SK-N-SH (cell line): Measurements from ENCODE around the gene POP4. TPM values are rescaled to one million over a fixed set of nuclear protein-coding genes. Genes with fewer than 3 reads are reported as not detected.

ENCODE experiments used
- CTCF ChIA-PET: fragments of 300-600, 350-600 bp; formaldehyde crosslinking; extraction: SDS; loops from one replicate; lab custom pipeline; 2021; lab: Yijun Ruan, JAX
- POLR2A ChIA-PET: fragments of 350-600 bp; sonication (Branson Sonifier 250); formaldehyde crosslinking; extraction: SDS; loops from one replicate; lab custom pipeline; 2020; ENCODE audit warnings: antibody characterized with exemption, inconsistent platforms; lab: Yijun Ruan, JAX
- DNase-seq: peaks from one replicate; pipeline ENCODE4 v3.0.0; 2012
- H2AFZ ChIP-seq: fragments of 200-600 bp; sonication (generic); 2 replicates; pipeline ENCODE4 v1.8.1; 2016; ENCODE audit warnings: antibody characterized with exemption, mild to moderate bottlenecking, low read depth
- H3F3A ChIP-seq: fragments of 200-600 bp; sonication (generic); replicated peaks from 2 replicates; pipeline ENCODE3; 2016; ENCODE audit warnings: antibody characterized with exemption, mild to moderate bottlenecking; ENCODE audit not compliant: insufficient read depth
- H3K27ac ChIP-seq, 2 experiments: fragments of 200-500 bp in 1 of 2; fragments of 200-600 bp in 1 of 2; sonication (Bioruptor generic) in 1 of 2; sonication (generic), shearing (Covaris generic) in 1 of 2; 2 replicates each; pipeline versions ENCODE4 v1.5.1 to v1.6.1; 2014 to 2016; ENCODE audit warnings: low read depth in 2 of 2, inconsistent platforms in 1 of 2, low read length in 1 of 2, mild to moderate bottlenecking in 1 of 2, mixed read lengths in 1 of 2
- H3K27me3 ChIP-seq: fragments of 200-600 bp; sonication (generic), shearing (Covaris generic); 2 replicates; pipeline ENCODE4 v1.6.1; 2016; ENCODE audit warnings: mixed run types; ENCODE audit not compliant: insufficient read depth
- H3K36me3 ChIP-seq, 2 experiments: fragments of 200-500 bp in 1 of 2; fragments of 200-600 bp in 1 of 2; sonication (Bioruptor generic) in 1 of 2; sonication (generic) in 1 of 2; replicated peaks in 1 of 2; 2 replicates each; pipeline versions ENCODE3 to v1.5.1; 2014 to 2016; ENCODE audit warnings: low read length in 1 of 2, mild to moderate bottlenecking in 1 of 2; ENCODE audit not compliant: insufficient read depth in 2 of 2, control insufficient read depth in 1 of 2
- H3K4me1 ChIP-seq, 2 experiments: fragments of 200-500 bp in 1 of 2; fragments of 200-600 bp in 1 of 2; sonication (Bioruptor generic) in 1 of 2; sonication (generic), shearing (Covaris generic) in 1 of 2; 2 replicates each; pipeline versions ENCODE4 v1.5.1 to v1.6.1; 2014 to 2016; ENCODE audit warnings: low read depth in 1 of 2, low read length in 1 of 2, mixed run types in 1 of 2; ENCODE audit not compliant: insufficient read depth in 2 of 2, control insufficient read depth in 1 of 2
- H3K4me2 ChIP-seq: fragments of 200-600 bp; sonication (generic), shearing (Covaris generic); 2 replicates; pipeline ENCODE4 v1.6.1; 2017; ENCODE audit warnings: mixed run types
- H3K4me3 ChIP-seq, 2 experiments: fragments of 200-500 bp in 1 of 2; fragments of 200-600 bp in 1 of 2; sonication (Bioruptor generic) in 1 of 2; sonication (generic), shearing (Covaris generic) in 1 of 2; 2 replicates each; pipeline versions ENCODE4 v1.5.1 to v1.8.1; 2014 to 2016; ENCODE audit warnings: low read depth in 2 of 2, inconsistent platforms in 1 of 2, low read length in 1 of 2, mild to moderate bottlenecking in 1 of 2, mixed read lengths in 1 of 2, moderate library complexity in 1 of 2
- H3K79me2 ChIP-seq: fragments of 200-600 bp; sonication (generic); 2 replicates; pipeline ENCODE4 v1.8.1; 2017; ENCODE audit warnings: mild to moderate bottlenecking; ENCODE audit not compliant: insufficient read depth
- H3K9ac ChIP-seq: fragments of 200-600 bp; sonication (generic); 2 replicates; pipeline ENCODE4 v1.6.1; 2017; ENCODE audit warnings: mixed run types
- H3K9me2 ChIP-seq: fragments of 200-600 bp; sonication (generic); 2 replicates; pipeline ENCODE4 v1.6.1; 2017; ENCODE audit warnings: mixed run types
- H3K9me3 ChIP-seq: fragments of 200-600 bp; sonication (generic); 2 replicates; pipeline ENCODE4 v1.6.1; 2017; ENCODE audit warnings: mixed run types, mild to moderate bottlenecking, moderate library complexity
- H4K20me1 ChIP-seq: fragments of 200-600 bp; sonication (generic); 2 replicates; pipeline ENCODE4 v1.6.1; 2017; ENCODE audit warnings: mild to moderate bottlenecking, mixed run types; ENCODE audit not compliant: insufficient read depth
- CHD2 ChIP-seq: fragments of 150-350 bp; IDR thresholded peaks from 2 replicates; pipeline ENCODE4 v1.6.1; 2018; ENCODE audit warnings: low read length; ENCODE audit not compliant: partially characterized antibody
- ELF1 ChIP-seq: IDR thresholded peaks from 2 replicates; pipeline ENCODE4 v1.4.0; 2012
- EP300 ChIP-seq, 2 experiments: IDR thresholded peaks; 2 replicates each; pipeline versions ENCODE4 v1.4.0 to v1.6.1; 2012; ENCODE audit warnings: borderline replicate concordance in 1 of 2, low read depth in 1 of 2, low read length in 1 of 2
- GABPA ChIP-seq: IDR thresholded peaks from 2 replicates; pipeline ENCODE4 v1.4.0; 2012; ENCODE audit warnings: low read depth, mild to moderate bottlenecking
- NFIC ChIP-seq: IDR thresholded peaks from 2 replicates; pipeline ENCODE4 v1.4.0; 2012; ENCODE audit warnings: borderline replicate concordance
- RAD21 ChIP-seq: IDR thresholded peaks from 2 replicates; pipeline ENCODE4 v1.6.1; 2012; ENCODE audit warnings: mild to moderate bottlenecking, low read length
- RFX5 ChIP-seq: IDR thresholded peaks from 2 replicates; pipeline ENCODE4 v1.6.1; 2012; ENCODE audit warnings: mild to moderate bottlenecking, improper control_type of control experiment, low read length
- TAF1 ChIP-seq: IDR thresholded peaks from 2 replicates; pipeline ENCODE4 v1.6.1; 2012; ENCODE audit warnings: low read depth, mild to moderate bottlenecking, low read length, moderate library complexity, borderline replicate concordance
- YY1 ChIP-seq: IDR thresholded peaks from 2 replicates; pipeline ENCODE4 v1.4.0; 2012; ENCODE audit warnings: low read depth, mild to moderate bottlenecking
- WGBS: methylation state at CpG from one replicate; pipeline ENCODE4 v1.1.6; 2017; ENCODE audit warnings: low lambda C conversion rate; 5-methylcytosine and 5-hydroxymethylcytosine counted together
- polyA plus RNA-seq, 3 experiments: library from polyadenylated mRNA; depleted of rRNA; stranded (reverse); fragments of >200 nt; gene quantifications; 2 replicates each; pipeline ENCODE4 v1.2.3, GENCODE V29; 2012
- TF ChIP-seq, protein P1 (sequence below): fragments of 150-350 bp; IDR thresholded peaks from 2 replicates; pipeline ENCODE4 v1.6.1; 2017; ENCODE audit warnings: antibody characterized with exemption, low read length, low read depth, borderline replicate concordance
- TF ChIP-seq, protein P2 (sequence below): IDR thresholded peaks from 2 replicates; pipeline ENCODE4; 2012
- TF ChIP-seq, protein P3 (sequence below): IDR thresholded peaks from 2 replicates; pipeline ENCODE4 v1.6.1; 2012; ENCODE audit warnings: mild to moderate bottlenecking, low read depth, low read length, moderate library complexity
- TF ChIP-seq, protein P4 (sequence below): fragments of 150-350 bp; IDR thresholded peaks from 2 replicates; pipeline ENCODE4 v1.6.1; 2016; ENCODE audit warnings: mild to moderate bottlenecking, low read depth, low read length

The POP4 gene
- polyA plus RNA-seq, 1 of the 3 experiments (the other 2 are of a cell fraction), result 75.4 TPM

DNA sequence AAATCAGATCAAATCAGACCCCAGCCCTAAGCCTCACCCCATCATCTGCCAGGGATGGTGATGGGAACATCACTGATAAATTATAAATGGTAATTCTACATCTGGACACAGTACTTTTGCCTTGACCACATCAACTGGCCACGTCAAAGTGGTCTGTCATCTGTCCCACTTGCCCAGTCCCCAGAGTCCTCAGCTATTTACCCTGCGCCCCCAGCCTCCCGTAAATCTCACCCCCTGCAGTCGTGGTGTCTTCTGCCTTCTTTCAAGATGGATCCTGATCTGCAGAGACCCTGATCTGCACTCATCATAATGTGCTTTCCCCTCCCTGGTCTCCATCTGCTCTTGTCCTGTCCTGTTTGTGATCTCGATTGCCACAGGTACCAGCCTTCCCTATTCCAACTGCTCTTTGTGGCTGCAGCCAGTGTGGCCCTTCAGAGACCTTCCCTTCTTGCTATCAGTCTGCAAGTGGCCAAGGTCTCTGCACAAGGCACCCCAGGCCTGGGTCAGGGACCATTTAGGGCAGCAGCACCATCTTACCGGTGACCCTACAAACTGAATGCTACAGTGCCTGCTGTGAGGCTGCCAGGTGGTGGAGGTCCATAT, 26.7 kb upstream of the POP4 start:
- TF ChIP-seq RFX5, result no peak
- TF ChIP-seq, protein P1, sequence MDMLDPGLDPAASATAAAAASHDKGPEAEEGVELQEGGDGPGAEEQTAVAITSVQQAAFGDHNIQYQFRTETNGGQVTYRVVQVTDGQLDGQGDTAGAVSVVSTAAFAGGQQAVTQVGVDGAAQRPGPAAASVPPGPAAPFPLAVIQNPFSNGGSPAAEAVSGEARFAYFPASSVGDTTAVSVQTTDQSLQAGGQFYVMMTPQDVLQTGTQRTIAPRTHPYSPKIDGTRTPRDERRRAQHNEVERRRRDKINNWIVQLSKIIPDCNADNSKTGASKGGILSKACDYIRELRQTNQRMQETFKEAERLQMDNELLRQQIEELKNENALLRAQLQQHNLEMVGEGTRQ, result no peak
- H3K4me1 ChIP-seq, result no peaks in the 10 kb centered on the region
- ChIA-PET POLR2A (no interaction called here), CTCF (no interaction called here)
- no peak for DNase-seq
- no peaks in the 10 kb centered on the region for H3K9me2 ChIP-seq
- no peak overlapping the region for H3K4me3 ChIP-seq
- no peak overlapping the region for H3K27ac ChIP-seq
- H3K4me2 ChIP-seq, result no peak overlapping the region
- H3K36me3 ChIP-seq, result no peaks in the 10 kb centered on the region
- H3F3A ChIP-seq, result no peaks in the 10 kb centered on the region
- 3% methylated on average over 5 of the region's 6 CpGs for WGBS
- peaks cover 39% of the 10 kb centered on the region for H3K27me3 ChIP-seq
- H3K79me2 ChIP-seq, result no peaks in the 10 kb centered on the region
- no peak overlapping the region for H3K9ac ChIP-seq
- H3K9me3 ChIP-seq, result no peaks in the 10 kb centered on the region
- H4K20me1 ChIP-seq, result no peaks in the 10 kb centered on the region
- H2AFZ ChIP-seq, result no peak overlapping the region

DNA sequence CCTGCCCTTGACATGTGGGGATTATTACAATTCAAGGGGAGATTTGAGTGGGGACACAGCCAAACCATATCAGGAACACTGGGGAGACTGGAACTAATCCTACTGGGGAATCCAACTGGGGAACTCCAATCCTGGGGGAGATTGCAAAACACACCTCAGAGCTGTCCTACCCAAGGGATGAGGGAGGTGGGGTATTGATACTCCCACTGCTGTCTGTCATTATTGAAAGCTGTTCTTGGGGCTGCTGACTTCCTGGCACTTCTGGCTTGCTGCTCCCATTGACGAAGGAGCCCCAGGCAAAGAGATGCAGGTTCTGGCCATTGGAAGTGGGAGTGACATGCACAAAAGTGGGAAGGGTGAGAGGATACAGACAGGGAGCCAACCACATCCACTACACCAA, 24.7 kb upstream of the POP4 start:
- ChIA-PET POLR2A (no interaction called here), CTCF (no interaction called here)
- TF ChIP-seq EP300 (IDR thresholded peaks at IDR 0.05; ENCODE audit: borderline replicate concordance in 1 of 2, low read depth in 1 of 2, low read length in 1 of 2) (no peak), CHD2 (no peak), GABPA (no peak), TAF1 (no peak), YY1 (no peak), RAD21 (no peak), NFIC (no peak), ELF1 (no peak)
- TF ChIP-seq, protein P2, sequence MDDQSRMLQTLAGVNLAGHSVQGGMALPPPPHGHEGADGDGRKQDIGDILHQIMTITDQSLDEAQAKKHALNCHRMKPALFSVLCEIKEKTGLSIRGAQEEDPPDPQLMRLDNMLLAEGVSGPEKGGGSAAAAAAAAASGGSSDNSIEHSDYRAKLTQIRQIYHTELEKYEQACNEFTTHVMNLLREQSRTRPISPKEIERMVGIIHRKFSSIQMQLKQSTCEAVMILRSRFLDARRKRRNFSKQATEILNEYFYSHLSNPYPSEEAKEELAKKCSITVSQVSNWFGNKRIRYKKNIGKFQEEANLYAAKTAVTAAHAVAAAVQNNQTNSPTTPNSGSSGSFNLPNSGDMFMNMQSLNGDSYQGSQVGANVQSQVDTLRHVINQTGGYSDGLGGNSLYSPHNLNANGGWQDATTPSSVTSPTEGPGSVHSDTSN, result no peak
- TF ChIP-seq, protein P3, sequence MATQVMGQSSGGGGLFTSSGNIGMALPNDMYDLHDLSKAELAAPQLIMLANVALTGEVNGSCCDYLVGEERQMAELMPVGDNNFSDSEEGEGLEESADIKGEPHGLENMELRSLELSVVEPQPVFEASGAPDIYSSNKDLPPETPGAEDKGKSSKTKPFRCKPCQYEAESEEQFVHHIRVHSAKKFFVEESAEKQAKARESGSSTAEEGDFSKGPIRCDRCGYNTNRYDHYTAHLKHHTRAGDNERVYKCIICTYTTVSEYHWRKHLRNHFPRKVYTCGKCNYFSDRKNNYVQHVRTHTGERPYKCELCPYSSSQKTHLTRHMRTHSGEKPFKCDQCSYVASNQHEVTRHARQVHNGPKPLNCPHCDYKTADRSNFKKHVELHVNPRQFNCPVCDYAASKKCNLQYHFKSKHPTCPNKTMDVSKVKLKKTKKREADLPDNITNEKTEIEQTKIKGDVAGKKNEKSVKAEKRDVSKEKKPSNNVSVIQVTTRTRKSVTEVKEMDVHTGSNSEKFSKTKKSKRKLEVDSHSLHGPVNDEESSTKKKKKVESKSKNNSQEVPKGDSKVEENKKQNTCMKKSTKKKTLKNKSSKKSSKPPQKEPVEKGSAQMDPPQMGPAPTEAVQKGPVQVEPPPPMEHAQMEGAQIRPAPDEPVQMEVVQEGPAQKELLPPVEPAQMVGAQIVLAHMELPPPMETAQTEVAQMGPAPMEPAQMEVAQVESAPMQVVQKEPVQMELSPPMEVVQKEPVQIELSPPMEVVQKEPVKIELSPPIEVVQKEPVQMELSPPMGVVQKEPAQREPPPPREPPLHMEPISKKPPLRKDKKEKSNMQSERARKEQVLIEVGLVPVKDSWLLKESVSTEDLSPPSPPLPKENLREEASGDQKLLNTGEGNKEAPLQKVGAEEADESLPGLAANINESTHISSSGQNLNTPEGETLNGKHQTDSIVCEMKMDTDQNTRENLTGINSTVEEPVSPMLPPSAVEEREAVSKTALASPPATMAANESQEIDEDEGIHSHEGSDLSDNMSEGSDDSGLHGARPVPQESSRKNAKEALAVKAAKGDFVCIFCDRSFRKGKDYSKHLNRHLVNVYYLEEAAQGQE, result no peak
- TF ChIP-seq, protein P4, sequence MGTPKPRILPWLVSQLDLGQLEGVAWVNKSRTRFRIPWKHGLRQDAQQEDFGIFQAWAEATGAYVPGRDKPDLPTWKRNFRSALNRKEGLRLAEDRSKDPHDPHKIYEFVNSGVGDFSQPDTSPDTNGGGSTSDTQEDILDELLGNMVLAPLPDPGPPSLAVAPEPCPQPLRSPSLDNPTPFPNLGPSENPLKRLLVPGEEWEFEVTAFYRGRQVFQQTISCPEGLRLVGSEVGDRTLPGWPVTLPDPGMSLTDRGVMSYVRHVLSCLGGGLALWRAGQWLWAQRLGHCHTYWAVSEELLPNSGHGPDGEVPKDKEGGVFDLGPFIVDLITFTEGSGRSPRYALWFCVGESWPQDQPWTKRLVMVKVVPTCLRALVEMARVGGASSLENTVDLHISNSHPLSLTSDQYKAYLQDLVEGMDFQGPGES, result no peak
- Histone ChIP-seq H3K27ac (no peak overlapping the region), H3K9ac (no peak overlapping the region), H3F3A (no peaks in the 10 kb centered on the region), H3K4me1 (no peaks in the 10 kb centered on the region), H3K9me3 (no peaks in the 10 kb centered on the region), H3K9me2 (no peaks in the 10 kb centered on the region), H3K4me2 (no peak overlapping the region), H3K4me3 (no peak overlapping the region), H3K79me2 (no peaks in the 10 kb centered on the region), H3K27me3 (peaks cover 19% of the 10 kb centered on the region), H4K20me1 (no peaks in the 10 kb centered on the region), H2AFZ (no peak overlapping the region), H3K36me3 (no peaks in the 10 kb centered on the region)
- DNase-seq, result no peak
- 7% methylated on average over 1 of the region's 1 CpG for WGBS
